HG02798 (cell line): ENCODE results near the gene SIPA1L2.

ENCODE experiments used
- ATAC-seq: cut with Tn5 transposase; IDR thresholded peaks from one replicate; pipeline ENCODE4 v1.9.1; 2021; ENCODE audit warnings: mild to moderate bottlenecking; ENCODE audit not compliant: unreplicated experiment, poor library complexity

Gene SIPA1L2

DNA sequence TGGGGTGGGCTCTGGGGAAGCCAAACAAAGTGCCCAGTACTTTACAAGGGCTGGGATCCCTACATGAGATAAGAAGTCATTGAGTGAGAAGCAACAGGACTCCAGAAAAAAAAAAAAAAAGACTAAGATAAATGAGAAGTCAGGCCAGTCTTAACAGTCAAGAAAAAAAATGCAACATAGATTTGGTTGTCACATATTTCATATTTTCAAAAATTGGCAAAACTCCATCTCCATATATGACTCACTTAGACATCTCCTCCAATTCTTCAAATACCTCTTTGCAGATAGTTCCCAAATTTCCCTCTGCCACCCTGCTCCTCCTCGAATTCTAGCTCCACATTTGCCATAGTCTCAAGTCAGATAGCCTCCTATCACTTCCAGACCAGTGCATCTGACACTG, 20.9 kb upstream of the SIPA1L2 start:
- ATAC-seq = no peak

DNA sequence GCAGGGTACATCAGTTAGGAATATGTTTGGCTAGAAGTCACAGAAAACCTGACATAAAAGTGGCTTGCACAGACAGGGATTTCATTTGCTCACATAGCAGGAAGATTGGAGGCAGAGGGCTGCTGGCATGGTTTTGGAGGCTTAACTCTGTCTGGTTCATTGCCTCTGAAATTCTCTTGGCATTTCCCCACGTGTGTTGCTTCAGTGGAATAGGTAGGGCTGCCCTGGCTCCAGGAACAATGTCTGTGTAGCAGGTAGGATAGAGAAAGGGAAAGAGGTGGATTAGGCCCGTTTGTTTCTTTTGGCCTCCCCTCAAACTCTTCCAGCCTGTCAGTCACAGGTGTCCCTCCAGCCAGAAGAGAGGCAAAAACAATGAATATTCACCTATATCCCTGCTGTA, 20.5 kb upstream of the SIPA1L2 start:
- no peak for ATAC-seq

DNA sequence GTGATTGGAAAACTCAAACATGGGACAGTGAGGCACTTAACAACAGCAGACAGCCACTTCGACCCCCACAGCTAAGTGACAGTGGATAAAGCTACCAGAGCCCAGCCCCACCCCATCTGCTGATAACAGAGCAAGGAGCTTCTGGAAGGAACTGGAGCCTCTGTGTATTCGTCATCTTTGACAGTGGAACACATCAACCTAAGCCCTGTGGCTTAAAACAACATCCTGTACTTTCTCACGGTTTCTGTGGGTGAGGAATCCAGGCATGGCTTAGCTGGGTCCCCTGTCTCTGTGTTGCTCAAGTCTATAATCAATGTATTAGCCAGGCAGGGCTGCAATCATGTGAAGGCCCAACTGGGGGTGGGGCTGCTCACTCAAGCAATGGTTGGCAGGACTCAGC, 18.4 kb upstream of the SIPA1L2 start:
- ATAC-seq = no peak

GRCh38 chr1:232644209-232644608, 14.3 kb upstream of the SIPA1L2 start:
- ATAC-seq = no peak

GRCh38 chr1:232643251-232643650, 13.3 kb upstream of the SIPA1L2 start:
- ATAC-seq = no peak

- no peak for ATAC-seq
Measured at GRCh38 chr1:232641507-232641906, 11.6 kb upstream of the SIPA1L2 start.

DNA sequence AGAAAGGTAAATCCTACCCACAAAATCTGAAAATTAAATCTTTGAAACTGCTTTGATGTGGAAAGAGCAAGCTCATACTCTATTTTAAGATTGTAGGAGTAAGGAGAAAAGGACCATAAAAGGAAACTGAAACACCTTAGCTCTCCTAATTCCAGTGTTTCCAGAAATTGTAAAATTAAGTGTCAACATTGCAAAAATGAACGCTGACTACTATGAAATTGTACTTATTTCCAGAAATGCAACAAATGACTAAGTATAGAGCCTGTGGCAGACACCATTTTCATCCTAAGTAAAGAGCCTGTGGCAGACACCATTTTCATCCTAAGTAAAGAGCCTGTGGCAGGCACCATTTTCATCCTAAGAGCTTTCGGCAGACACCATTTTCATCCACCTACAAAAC, 6.9 kb upstream of the SIPA1L2 start:
- ATAC-seq = no peak

DNA sequence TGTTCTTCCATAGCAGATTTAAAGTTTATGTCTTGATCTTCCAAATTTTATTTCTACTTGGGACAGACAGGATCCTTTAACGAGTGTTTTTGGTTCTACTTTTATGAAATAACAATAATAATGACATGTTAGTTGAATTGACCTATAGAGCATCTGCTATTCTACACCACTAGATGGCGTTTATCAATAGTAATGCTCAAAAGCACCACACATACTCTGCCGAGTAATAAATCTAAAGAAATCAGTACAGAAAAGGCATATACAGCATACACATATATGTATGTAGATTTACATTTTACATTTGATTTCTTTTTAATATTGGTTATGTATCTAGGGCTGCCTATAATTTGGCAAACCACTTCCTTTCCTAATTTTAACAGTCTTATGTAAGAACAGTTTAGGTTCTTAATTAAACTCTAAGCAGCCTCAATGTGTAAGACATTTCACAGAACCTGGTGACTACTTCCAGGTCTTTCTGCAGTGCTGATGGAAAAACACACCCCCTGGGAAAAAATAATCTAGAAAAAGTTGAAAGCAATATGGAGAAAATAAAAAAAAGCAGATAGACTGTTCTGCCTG, 5.9 kb upstream of the SIPA1L2 start:
- ATAC-seq = peak; percentile 74

GRCh38 chr1:232635279-232635678, 5.3 kb upstream of the SIPA1L2 start:
- ATAC-seq = no peak

GRCh38 chr1:232634096-232634495, 4.2 kb upstream of the SIPA1L2 start:
- ATAC-seq = no peak

GRCh38 chr1:232630894-232631195, 912 bp upstream of the SIPA1L2 start:
- ATAC-seq = no peak

DNA sequence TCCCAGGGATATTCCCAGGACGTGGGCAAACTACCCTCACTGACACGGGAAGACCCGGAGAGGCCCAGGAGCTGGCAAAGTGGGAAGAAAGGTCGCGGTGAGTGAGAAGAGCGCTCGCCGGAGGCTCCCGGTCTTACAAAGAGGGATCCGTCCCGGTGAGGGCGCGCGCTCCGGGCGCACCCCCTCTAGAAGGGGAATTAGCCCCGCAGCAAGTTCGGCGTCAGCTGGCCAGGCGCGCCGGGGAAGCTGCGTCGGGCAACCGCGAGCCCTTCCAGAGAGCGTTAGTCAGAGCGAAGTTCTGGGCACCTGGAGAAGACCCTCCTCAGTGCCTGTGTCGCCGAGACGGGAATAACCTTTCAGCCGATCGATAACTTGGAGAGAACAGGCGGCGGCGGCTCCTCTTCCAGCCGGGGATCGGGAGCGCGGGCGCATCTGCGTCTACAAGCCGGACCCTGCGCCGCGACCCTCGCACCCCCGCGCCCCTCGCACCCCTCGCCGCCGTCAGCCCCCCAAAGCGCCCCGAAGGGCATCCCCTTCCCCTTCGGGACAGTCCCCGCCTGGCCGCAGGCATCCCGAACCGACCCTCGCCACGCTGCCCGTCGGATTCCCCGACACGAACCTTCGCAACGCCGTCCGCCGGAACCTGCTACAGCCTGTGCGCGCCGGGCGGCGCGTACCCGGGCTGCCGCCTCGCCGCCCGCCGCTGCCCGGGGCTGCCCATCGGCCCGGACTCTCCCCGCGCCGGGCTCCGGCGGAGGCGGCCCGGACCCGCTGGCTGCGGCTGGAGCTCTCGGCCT, 485 bp downstream of the SIPA1L2 start:
- peak; percentile 49 for ATAC-seq

- ATAC-seq = no peak
Measured at GRCh38 chr1:232628335-232629249, 1.3 kb downstream of the SIPA1L2 start.

DNA sequence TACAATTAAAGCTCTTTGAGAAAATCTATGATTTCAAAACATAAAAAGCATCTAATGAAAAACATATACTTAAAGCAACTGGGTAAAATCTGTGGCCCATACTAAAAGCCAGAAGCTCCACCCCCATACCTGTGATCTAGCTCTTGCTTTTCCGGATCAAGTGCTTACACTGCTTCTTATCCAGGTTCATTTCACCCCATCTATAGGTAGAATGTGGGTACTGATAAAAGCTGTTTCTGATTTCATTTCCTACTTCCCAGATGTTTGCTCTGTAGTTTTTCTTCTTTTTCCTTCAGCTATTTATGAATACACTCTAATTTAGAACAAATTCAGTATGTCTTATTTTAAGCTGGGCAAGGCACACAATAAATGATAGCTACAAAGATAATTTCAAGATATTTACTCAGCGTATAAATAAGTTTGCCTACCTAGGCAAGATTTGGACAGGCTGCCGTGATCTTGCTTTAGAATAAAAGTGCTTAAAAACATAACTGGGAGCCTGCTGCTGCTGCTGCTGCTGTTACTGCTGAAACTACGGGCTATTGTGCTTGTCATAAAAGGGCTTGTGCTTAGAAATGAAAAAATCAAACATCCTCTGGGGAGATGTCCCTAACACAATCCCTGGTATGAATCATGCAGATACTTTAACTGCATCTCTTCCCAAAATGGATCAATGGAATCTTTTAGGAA, 2.1 kb downstream of the SIPA1L2 start:
- no peak for ATAC-seq

DNA sequence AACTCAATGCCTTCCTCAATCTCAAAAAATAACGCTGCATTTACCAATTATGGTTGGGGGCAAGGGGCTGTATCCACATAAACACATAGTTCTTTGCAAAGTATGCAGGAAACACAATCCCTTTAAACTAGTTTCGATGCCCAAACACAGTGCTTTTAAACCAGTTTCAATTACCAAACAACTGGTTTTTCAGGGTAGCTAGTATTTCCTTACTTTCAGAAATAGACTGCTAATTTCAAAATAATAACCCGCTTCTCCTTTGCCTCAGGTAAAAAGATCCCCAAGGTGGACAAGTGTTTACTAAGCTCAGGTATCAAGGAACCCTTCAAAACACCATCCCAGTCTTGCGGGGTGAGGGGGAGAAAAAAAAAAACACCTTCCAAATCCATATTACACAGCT, 2.8 kb downstream of the SIPA1L2 start:
- no peak for ATAC-seq

- no peak for ATAC-seq
Measured at GRCh38 chr1:232626452-232626851, 3.5 kb downstream of the SIPA1L2 start.

DNA sequence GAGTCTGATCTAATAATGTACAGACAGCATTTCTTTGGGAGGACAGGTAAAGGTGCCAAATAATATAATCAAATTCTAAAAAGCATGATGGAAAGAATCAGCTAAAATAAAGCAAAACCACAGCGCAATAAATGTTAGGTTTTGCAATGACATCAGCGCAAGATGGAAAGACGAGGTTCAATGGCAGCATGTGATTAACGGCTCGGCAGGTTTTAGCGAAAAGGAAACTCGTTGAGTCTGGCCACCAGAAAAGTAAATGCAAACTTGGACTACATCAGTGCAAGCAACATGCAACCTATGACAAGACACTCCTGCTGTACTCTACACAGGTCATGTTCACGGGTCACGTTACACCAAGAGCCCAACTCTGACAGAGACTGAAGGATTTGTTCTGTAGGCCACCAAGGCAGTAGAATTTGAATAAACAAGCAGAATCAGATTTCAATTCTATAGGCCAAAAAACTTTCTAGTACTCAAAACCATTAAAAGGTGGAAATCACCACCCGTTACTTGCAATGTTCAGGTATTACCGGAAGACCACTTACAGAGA, 4.5 kb downstream of the SIPA1L2 start:
- no peak for ATAC-seq

DNA sequence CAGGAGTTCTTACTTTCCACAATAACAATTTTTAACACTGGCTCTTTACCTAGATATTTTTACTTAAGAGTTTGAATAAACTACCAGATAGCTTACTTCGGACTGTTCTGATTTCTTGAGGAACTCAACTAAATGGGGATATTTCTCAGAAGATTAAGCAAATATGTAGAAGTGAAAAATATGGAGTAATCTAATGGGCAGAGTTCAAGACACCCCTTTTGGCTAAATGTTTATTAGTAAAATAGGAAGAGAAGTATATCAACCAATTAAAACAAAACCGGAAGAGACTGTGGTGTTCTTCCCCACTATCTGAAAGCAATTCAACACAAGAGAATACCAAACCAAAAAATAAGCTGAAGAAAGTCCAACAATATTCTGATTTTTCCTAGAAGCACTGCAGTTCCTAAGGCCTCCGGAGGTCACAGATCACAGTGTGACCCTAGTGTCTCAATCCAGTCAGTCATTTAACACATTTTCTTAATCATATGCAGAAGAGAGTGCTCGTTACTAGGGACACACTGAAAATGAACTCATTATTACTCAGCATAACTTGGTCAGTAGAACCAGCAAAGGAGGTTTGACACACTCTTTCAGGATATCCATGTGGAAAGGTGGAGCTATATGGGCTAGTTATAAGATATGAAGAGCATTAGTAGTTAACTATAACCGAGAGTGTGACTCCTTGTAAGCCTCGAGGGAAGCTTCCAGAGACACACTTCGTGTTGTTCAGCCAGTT, 5.2 kb downstream of the SIPA1L2 start:
- ATAC-seq = no peak

- no peak for ATAC-seq
Measured at GRCh38 chr1:232622981-232623380, 7.0 kb downstream of the SIPA1L2 start.

DNA sequence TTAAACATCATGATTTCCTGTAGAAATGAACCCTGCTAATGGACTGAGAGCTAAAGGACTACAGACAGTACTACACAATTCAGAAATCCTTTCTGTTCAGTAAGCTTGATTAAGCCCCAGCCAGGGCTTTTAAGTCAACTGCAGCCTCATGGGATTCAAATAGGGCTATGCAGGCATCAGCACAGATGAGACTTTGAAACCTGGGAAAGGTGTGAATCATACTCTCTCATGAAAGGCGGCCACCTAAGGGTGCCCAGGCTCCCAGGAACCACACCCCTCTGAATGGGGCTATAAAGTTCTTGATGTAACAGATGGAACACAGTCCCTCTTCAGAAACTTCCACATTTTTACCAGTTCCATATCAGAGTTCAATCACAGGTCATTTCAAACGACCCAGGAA, 7.6 kb downstream of the SIPA1L2 start:
- ATAC-seq = no peak
